Urothelium cell line (cell line): ENCODE results near the gene SPX.
A peak's percentile ranks its signal among the peaks of the same experiment; 100 is the strongest.

Experiments used
- DNase-seq: peaks from one replicate; pipeline ENCODE4 v3.0.0; 2011; ENCODE audit warnings: low spot score, mixed read lengths
- FAIRE-seq: peaks from 2 replicates; lab custom pipeline; 2011; peaks lifted over from hg19 to GRCh38; lab: Jason Lieb, UNC

Gene SPX, protein sequence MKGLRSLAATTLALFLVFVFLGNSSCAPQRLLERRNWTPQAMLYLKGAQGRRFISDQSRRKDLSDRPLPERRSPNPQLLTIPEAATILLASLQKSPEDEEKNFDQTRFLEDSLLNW

DNA sequence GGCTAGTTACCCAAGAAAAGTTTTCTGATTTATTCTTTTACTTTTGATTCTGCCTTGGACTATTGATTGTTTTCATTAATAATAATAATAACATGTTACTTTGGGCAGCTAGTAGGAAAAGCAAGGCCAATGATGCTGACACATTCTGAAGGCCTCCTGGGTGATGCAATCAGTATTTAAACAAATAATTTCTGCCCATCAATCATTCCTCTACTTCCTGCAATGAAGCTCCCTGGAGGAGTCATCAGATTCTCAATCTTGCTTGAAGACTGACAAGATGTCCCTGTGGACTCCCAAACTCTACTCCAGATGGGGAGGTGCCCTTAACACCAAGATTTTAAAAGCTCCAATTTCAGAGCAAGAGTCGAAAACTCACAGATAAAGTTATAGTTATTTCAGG, at the start of gene SPX:
Gene SPX, plus strand, starts transcription at position 244 of the 400 bp plus-strand sequence. CDS start 177 bp downstream, outside the sequence.
- FAIRE-seq, result no peak

DNA sequence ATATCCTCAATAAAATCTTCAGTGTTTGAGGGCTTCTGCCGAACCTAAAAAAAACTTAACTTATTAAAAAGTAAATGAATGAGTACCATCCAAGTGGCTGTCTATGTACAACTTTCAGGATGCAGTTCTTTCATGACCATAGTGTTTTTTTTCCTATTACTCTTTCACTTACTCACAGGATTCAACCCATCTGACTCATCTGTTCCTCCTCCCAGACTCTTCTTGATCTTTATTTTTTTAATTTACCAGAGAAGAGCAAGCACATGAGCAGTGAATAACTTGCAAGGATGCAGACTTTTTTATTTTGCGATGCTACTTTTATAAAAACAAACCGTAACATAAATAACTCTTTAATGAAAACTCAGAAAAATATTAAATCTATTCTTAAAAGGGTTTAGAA, 49.1 kb upstream of the SPX start:
- no peak for DNase-seq
- FAIRE-seq, result no peak

More for the DNA sequence above, at the start of gene SPX:
- DNase-seq, result peak; percentile 21

DNA sequence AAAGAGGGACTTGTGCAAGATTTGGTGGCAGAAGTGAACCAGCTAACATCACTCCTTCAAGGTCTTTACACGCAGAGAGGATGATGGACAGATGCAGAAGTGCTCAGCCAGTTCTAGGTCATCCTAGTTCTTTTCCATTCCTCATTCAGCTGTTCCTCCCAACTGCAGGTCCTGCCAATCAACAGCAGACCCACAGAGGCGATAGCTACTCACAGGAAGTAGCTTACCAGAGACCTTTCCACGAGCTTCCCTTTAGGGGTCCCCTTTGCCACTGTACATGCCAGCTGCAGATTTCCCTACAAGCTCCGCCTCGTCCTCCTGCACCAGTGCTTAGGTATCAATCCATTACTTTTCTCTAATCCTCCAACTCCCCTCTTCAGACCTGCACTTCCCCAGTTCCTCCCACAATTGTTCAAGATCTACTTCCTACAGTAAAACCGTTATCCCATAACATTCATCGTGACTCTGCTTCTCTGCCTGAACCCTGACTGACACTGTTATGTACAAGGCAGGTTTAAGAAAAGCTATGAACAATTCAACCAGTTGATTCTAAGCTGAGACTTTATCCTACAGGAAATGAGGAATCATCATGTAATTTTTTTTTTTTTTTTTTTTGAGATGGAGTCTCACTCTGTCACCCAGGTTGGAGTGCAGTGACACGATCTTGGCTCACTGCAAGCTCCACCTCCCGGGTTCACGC, 47.2 kb upstream of the SPX start:
- DNase-seq (no peak), FAIRE-seq (no peak)

DNA sequence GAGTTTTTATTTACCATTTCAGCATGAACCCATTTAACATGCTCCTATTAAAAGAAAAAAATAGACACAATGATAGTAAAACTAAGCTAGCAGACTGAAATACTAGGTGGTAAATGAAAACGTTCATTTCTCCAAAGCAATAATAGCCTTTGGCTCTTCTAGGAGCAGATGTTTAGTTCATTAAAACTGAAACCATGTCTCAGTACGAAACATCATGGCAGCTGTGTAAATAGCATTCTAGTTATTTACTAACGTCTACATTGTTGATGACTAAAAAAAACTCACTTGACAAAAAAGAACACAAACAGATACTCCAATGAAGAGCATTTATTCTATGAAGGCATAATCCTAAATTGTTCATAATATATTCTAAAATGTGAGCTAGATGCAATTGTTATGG, 42.6 kb upstream of the SPX start:
- FAIRE-seq (no peak), DNase-seq (no peak)

DNA sequence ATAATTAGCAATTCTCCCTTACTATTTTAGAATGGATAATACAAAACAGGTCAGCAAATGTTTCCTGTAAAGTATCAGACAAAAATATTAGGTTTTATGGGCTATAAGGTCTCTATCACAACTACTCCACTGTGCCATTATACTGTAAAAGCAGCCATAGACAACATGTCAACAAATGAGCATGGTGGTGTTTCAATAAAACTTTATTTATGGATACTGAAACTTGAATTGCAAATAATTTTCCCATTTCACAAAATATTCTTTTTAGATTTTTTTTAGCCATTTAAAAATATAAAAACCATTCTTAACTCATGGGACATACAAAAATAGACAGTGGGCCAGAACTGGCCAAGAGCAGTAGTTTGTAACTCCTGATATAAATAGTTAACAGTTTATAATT, 40.1 kb upstream of the SPX start:
- DNase-seq, result no peak
- FAIRE-seq, result no peak

DNA sequence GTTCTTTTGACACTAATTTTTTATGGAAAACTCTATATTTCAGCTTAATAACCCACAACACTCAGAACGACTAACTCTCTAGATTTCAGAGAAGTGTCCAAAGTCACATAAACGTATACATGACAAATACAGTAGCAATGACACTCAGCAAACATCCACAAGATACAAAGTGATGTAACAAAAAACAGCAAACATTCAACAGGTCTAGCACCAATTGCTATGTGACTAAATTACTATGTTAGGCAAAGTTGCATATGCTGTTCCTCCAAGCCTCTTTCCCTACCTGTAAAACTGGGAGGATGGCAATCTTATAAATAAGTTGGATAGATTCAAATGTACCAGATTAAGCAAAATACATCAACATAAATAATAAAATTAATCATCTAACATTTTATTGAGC, 26.3 kb upstream of the SPX start:
- no peak for FAIRE-seq
- DNase-seq, result no peak

DNA sequence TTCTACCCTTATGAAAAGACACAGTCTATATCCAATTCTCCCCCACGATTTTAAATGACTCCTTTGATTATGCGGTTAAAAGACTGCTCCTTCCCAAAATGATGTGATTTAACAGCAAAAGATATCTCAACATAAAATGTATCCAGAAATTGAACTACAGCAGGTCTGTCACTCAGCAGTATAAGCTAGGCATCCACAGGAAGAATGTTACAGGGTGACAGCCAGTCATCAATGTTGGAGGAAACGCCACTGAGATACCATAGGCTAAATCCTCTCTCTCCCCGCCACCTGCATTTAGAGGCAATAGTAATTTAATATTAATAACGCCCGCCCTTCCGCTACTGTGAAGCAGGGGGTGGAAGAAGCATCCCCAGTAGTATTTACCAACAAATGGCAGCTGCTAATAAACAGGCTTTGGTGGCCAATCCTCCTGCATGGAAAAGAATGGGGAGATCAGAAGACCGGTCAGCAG, 25.3 kb upstream of the SPX start:
- no peak for DNase-seq
- FAIRE-seq, result no peak

DNA sequence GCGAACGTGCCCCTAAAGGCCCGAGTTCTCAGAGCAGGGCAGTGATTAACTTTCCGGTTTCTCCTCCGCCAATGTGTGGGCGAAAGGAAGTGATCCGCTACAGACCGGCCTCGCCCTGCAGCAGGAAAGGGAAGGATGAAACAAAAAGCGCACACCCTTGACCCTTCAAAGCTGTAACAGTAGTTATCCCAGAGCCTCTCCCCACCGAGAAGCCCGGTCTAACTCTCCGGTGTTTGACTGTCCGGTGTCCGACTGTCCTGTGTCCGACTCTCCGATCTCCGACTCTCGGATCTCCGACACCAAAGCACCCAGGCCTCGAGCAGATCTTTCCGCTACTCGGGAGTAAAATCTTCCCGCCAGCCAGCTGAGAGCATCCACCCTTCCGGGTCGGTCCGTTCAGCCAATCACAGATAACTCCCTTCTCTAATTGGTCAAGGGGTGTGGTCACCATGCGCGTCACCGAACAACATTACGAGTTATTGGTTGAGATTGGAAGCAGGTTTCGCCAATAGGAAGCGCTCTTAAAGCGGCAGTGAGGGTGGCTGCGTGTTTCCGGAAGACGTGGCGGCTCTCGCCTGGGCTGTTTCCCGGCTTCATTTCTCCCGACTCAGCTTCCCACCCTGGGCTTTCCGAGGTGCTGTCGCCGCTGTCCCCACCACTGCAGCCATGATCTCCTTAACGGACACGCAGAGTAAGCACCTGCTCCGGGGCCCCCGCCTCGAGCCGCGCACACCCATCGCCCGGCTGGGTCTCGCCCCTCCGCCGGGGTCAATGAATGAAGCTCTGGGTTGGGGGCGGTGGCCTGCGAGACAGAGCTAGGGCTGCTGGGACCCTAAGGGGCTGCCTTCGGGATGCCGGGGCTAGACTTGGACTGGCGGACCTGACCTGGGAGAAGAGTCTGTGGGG, 24.6 kb upstream of the SPX start, which contains the start of the genes GOLT1B and RECQL:
Gene GOLT1B, plus strand, starts transcription at position 532 of the 906 bp plus-strand sequence. Its CDS starts 135 bp downstream, at position 667.
Gene RECQL, minus strand, starts transcription at position 378 of the 906 bp plus-strand sequence. CDS start 2,065 bp downstream, outside the sequence.
- DNase-seq (peak; percentile 95), FAIRE-seq (peak; percentile 92)

DNA sequence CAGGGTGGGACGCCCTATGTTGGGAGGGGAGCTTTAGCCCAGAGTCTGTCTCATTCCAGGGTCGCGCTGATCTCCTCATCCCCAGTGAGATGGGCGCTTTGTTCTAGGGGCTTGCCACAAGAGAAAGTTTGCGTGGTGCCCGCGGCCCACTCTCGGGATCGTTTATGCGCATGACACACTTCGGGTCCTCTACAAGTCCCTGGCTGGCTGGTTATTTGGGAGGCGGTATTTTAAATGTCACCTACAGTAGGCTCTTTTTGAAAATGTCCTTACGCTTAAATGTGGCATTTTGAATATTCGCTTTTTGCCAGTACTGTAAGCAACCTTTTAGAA, 24.0 kb upstream of the SPX start:
- DNase-seq (peak; percentile 8), FAIRE-seq (no peak)

DNA sequence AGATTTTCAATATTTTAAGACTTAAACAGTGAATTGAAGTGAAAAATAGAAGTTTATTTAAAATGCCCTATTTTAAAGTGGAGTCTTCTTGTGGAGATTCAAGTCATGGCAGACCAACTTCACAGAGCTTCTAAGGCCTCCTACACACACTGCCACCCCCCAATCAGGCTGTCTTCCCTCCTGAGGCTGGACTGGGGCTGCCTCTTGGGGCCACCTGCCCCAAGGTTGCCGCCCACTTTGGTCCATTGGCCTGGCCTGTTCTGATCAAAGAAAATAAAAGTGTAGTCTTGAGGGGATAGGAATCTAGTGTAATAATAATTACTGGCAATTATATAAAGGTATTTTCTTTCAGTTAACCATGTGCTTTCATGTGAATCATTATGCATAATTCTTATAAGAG, 23.2 kb upstream of the SPX start:
- FAIRE-seq, result no peak
- no peak for DNase-seq

DNA sequence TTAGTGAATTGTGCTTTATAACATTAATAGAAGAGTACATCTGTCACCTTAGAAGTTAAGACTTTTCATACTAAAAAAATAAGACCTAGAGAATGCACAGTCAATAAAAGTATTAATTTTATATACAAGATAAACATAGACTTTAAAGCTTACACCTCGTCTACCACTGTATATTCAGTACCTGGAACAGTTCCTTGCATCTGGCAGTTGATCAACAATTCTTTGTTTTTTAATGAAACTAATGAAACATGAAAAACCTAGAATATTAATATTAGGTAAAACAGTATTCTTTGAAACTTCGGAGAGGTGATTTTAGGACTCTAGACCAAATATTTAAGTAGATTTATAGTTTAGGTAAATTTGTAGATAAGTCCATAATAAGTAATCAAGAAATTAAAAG, 20.2 kb upstream of the SPX start:
- no peak for FAIRE-seq
- DNase-seq, result no peak

DNA sequence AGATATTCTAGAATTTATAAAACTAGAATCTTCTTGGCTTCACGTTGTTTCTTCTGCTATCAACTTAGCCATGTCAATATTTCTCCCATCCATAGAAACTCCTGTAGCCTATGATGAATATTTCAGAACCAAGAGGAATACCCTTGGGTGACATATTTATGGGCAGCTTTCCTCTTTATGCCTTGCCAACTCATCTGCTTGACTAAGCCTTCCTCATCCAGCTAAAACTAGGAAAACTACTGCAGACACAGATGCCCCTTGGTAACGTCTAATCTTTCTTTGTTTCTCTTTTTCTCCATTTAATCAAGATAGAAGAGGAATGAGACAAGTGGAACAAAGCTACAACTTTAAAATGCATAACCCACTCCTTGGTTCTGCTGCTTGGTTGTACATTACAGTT, 18.2 kb upstream of the SPX start:
- no peak for DNase-seq
- FAIRE-seq, result no peak

DNA sequence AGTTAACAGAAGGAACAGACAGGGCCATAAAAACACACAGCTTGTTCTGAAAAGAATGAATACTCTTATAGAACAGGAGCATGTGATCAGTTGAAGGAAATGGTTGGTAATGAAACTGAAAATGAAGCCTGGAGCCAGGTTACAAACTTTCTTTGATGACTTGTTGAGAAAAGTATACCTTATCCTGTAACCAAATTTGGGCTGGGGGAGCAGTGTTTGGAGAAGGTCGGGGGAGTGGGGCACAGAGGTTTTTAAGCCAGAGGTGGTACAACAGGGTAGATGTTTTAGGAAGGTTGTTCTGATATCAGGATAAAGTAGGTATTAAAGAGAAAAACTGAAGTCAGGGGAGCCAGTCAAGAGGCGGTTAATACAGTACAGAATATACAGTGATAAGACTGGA, 16.3 kb upstream of the SPX start:
- FAIRE-seq (no peak), DNase-seq (no peak)

DNA sequence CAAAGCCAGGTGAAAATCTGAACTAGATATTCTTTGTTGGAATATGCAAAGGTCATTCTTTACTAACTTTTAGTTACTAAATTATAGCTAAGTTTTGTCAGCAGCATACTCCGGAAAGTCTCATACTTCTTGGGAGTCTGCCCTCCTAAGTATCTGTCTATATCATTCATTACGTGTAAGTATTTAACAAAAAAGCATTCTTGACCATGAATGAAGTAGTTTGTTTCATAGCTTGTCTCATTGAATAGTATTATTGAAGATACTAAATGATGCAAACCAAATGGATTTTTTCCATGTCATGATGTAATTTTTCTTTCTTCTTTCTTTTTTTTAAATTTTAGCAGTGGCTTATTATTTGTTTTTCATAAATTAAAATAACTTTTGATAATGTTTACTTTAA, 9.8 kb upstream of the SPX start:
- DNase-seq (no peak), FAIRE-seq (no peak)

DNA sequence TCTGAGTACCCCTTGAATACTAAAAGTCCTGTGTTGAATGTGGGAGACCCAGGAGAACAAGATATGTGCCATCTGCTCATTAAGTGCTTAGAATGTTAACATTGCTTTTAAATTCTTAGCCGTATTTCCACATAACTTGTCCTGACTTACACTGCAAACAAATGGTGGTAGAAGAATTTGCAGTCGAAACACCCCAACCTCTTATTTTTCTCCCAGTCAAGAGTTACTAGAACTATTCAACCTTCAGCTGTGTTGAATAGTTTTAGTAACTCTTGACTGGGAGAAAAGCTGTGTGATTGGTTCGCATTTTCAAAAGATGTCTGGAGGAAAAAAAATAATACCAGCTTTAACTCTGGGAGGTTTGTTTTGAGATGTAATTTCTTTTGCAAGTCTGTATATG, 7.6 kb upstream of the SPX start:
- FAIRE-seq (no peak), DNase-seq (no peak)

DNA sequence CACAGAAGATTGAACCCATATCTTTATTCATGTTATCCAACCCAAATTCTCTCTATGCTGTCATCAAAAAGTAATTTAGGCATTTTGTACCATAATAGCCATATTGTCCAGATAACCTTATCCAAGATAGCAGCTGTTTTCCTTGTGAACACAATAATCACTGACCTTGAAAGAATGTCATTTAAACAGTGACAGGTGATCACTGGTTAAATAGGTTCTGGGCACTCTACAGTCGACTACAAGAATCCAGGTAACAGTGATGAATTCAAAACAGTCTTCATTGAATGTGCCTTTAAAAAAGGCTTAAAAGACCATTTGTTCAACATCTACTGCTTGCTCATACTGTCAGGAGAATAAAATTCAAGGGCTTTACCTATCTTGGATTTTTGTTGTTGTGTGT, 4.6 kb upstream of the SPX start:
- DNase-seq (no peak), FAIRE-seq (no peak)

DNA sequence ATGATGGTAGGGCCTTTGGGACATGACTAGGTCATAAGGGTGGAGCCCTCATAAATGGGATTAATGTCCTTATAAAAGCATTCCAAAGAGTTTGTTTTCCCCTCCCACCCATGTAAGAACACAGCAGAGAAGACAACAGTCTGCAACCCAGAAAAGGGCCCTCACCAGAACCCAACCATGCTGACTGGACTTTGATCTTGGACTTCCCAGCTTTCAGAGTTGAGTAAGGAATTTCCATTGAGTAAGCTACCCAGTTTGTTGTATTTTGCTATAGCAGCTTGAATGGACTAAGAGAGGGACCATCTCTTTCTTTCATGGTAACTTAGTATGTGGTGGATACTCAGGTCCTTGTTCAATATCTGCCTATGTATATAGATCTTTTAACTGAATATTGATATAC, 2.9 kb upstream of the SPX start:
- DNase-seq, result no peak
- FAIRE-seq, result no peak

DNA sequence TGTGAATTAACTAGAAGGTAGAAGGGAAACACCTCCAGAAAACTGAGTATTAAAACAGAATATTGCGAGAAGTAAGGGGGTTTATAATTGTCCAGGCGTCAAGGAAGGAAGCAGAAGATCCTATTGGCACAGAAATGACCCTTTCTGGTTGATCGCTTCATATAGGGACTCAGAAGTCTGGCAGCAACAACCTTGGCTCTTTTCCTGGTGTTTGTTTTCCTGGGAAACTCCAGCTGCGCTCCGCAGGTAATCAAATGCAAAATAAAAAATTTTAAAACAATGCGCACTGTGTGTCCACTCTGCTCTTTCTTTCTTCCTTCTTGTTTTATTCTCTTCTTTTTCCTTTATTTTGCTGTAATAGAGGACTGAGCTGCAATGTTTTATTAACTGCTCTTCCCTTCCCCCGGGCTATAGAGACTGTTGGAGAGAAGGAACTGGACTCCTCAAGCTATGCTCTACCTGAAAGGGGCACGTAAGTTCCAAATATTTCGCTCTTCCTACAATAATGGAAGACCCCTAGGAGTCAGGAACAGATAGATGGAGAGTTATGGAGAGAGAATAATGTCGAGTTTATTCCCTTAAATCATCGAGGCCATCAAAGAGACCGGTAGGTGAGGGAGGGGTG, 737 bp downstream of the SPX start:
- no peak for DNase-seq
- FAIRE-seq, result no peak

DNA sequence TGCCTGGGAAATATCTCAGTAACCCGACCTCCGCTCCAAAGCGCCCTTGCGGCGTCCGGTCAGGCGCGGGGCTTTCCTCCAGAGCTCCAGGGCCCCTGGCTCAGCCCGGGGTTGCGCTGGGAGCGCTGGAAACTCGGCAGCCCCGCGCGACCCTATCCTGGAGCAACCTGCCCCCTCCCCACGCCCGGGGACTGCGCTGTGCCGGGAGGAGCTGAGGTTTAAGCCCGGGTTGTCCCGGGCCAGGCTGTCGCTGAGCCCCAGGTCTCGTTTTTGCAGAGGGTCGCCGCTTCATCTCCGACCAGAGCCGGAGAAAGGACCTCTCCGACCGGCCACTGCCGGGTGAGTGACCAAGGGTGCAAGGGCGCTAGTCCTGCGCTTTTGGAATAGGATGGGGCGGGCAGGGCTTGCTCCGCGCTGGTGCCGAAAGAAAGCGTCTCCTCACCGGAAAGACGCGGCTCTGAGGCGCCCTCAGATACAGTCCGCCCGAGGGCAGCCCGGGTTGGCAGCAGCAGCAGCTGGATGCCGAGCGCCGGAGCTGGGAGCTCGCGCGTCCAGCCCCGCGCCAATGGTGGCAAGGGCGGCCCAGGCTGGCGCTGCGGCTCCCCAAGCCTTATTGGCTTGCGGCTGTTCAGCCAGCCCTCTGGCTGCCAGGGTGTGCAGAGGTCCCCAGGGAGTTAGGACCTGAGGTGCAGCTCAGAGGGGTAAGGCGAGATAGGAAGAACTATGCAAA, 1.5 kb downstream of the SPX start:
- peak; percentile 78 for DNase-seq
- no peak for FAIRE-seq

DNA sequence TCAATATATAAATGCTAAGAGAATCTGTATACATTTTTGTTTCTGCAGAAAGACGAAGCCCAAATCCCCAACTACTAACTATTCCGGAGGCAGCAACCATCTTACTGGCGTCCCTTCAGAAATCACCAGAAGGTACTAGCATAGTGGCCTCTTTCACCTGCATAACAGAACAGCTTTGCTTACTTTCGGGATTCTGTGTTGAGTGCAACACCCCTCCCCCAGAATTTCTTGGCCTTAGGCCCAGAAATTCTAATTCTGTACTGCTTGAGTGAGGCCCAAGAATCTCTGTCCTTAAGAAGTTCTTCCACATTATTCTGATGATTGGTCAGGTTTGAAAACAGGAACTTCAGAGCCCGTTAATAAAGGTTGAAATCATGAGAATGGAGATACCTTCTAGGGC, 2.9 kb downstream of the SPX start:
- DNase-seq (no peak), FAIRE-seq (no peak)

DNA sequence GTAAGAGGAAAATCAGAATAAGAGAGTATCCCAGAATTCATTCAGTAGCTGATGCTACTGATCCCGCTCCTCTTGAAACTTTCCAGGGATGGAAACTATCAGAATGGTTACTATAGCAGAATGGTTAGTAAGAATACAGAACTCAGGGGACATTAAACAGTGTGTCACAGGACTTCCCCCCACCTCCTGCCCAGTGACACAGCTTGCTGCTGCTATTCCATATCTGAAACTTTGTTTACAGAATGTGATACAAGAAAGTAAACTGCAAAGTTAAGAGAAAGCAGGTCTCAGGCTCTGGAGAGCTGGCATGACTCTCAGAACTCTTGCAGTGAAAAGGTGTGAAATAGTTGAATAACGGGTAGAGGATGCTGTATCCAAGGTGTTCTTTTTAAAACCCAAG, 3.4 kb downstream of the SPX start:
- FAIRE-seq (no peak), DNase-seq (no peak)
